Upper lobe of left lung (tissue), 4 donors: ENCODE measurements around the gene TAC3.
"Not testable (repeated sequence)": the region's sequence is repeated elsewhere in the genome, so short reads cannot be mapped to it uniquely, and the experiment has no call there.

ENCODE experiments used
- POLR2A ChIP-seq, 4 donors: fragments of 450-650 bp; IDR thresholded peaks; one replicate each; pipeline ENCODE4 v1.5.1; 2016 to 2017; ENCODE audit warnings: antibody characterized with exemption in 4 of 4, mild to moderate bottlenecking in 2 of 4
- TF ChIP-seq, protein P1 (sequence below), 6 experiments: fragments of 450-650 bp in 4 of 6; fragments of 200-600 bp in 2 of 6; sonication (generic) in 2 of 6; IDR thresholded peaks; one replicate each; pipeline ENCODE4 v1.5.1; 2016 to 2019; ENCODE audit warnings: antibody characterized with exemption in 6 of 6

DNA sequence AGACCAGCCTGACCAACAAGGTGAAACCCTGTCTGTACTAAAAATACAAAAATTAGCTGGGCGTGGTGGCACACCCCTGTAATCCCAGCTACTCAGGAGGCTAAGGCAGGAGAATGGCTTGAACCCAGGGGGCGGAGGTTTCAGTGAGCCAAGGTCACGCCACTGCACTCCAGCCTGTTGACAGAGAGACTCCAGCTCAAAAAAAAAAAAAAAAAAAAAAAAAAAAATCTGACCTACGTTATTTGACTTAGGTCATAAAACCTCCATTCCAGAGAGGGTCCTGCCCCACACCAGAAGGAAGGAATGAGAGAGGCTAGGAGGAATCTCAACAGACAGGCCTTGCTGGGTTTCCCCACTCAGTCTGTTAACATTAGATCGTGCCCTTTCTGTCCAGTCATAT is 2.0 kb upstream of the TAC3 start:
- TF ChIP-seq, protein P1, sequence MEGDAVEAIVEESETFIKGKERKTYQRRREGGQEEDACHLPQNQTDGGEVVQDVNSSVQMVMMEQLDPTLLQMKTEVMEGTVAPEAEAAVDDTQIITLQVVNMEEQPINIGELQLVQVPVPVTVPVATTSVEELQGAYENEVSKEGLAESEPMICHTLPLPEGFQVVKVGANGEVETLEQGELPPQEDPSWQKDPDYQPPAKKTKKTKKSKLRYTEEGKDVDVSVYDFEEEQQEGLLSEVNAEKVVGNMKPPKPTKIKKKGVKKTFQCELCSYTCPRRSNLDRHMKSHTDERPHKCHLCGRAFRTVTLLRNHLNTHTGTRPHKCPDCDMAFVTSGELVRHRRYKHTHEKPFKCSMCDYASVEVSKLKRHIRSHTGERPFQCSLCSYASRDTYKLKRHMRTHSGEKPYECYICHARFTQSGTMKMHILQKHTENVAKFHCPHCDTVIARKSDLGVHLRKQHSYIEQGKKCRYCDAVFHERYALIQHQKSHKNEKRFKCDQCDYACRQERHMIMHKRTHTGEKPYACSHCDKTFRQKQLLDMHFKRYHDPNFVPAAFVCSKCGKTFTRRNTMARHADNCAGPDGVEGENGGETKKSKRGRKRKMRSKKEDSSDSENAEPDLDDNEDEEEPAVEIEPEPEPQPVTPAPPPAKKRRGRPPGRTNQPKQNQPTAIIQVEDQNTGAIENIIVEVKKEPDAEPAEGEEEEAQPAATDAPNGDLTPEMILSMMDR (IDR thresholded peaks at IDR 0.05): not testable (repeated sequence)
- not testable (repeated sequence) for TF ChIP-seq POLR2A (IDR thresholded peaks at IDR 0.05)
